NCI-H146 treated with DMSO at 0.1 percent for 48 hours (cell line): ENCODE data around the gene REXO4.

ENCODE experiments used
- DNase-seq: peaks from one replicate; lab custom pipeline; 2025; ENCODE audit not compliant: unreplicated experiment; lab: John Stamatoyannopoulos, UW

The REXO4 gene, protein sequence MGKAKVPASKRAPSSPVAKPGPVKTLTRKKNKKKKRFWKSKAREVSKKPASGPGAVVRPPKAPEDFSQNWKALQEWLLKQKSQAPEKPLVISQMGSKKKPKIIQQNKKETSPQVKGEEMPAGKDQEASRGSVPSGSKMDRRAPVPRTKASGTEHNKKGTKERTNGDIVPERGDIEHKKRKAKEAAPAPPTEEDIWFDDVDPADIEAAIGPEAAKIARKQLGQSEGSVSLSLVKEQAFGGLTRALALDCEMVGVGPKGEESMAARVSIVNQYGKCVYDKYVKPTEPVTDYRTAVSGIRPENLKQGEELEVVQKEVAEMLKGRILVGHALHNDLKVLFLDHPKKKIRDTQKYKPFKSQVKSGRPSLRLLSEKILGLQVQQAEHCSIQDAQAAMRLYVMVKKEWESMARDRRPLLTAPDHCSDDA

DNA sequence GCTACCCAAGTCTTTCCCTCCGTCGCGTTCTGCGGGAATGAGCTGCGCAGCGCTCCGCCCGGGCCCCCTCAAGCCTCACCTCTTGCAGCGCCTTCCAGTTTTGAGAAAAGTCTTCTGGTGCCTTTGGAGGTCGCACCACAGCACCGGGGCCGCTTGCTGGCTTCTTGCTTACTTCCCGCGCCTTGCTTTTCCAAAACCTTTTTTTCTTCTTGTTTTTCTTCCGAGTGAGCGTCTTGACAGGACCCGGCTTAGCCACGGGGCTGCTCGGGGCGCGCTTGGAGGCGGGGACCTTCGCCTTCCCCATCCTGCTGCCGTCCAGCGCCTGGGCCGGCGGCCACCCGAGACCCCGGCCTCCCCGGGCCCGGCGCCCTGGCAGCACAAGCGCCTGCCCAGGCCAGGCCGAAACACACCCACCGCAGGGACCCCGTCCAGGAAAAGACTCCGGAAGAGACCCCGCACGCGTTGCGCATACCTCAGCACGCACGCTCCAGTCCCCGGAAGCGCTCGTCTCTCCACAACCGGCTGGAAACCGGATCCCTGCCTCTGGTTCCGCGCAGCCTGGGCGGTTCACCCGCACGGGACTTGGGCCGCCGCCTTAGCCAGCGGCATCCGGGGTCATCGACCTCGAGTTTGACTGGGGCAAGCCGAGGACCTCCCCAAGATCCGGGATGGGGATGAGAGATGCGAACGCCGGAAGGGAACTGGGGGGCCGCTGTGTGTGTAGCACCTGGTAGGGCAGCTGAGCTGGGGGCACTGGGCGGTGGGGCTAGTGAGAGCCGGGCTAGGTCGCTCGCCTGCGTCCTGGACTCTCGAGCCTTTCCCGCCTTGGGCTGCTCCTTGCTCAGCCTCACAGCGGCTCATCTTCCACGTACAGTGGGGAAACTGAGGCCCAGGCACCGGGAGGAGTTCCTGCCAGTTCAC lies at the start of gene REXO4:
REXO4 (minus strand) TSS at position 470 of the 921 bp plus-strand sequence; CDS start at position 304, 166 bp downstream.
- peak; percentile 35 for DNase-seq

DNA sequence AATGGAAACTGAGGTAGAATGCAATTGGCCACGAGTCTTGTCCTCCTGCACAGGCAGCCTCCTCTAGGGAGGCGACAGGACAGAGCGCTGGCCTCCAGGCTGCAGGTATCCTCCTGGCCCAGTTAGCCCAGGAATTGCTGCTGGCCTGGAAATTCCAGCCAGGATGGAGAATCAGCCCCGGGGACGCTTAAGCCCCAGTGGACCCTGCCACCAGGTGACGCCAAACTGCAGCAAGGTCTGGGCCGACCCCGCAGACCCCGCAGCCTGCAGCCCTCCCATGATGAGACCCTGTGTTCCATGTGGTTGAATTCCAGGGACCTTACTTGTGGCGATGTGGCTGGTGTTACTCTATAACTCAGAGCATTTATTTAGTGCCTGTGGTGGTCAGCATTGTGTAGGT lies 49.3 kb upstream of the REXO4 start:
- no peak for DNase-seq

DNA sequence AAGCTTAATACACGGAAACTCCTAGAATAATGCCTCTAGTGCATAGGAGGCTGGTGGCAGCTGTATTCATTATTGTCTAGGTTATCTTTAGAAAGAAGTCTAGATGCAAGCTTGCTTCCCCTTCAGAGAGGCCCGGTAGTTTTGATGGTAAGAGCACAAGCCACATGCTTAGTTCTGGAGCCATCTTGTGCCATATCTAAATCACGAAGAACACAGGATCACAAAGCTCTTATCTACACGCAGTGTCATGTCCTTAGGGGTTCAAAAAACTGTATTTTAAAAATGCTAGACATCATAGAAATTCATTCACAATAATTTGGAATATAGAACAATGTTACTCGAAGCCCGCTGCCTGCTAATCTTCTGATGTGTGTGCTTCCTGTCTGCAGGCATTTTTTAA lies 48.2 kb upstream of the REXO4 start:
- no peak for DNase-seq

- no peak for DNase-seq
These were observed 46.8 kb upstream of the REXO4 start for GRCh38 chr9:133464638-133465037.

GRCh38 chr9:133463864-133464615 lies 46.2 kb upstream of the REXO4 start:
- no peak for DNase-seq

GRCh38 chr9:133463234-133463863 lies 45.5 kb upstream of the REXO4 start:
- no peak for DNase-seq

DNA sequence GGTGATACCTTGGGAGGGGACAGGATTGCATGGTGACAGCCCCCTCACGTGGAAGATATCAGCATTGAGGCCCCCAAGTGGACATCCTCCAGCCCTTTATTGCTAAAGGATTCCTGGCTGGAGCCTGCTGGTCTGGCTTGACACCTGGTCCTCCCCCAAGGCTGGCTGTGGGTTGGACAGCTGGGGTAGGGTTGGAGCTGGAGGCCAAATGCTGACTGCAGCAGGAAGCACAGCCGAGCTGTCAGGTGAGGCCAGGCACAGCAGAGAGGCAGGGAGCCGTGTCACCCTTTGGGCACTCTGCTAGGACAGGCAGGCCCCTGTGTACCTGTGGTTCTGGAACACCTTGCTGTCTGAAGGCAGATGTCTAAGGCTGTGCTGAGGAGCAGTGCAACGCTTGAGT lies 44.2 kb upstream of the REXO4 start:
- DNase-seq = no peak

DNA sequence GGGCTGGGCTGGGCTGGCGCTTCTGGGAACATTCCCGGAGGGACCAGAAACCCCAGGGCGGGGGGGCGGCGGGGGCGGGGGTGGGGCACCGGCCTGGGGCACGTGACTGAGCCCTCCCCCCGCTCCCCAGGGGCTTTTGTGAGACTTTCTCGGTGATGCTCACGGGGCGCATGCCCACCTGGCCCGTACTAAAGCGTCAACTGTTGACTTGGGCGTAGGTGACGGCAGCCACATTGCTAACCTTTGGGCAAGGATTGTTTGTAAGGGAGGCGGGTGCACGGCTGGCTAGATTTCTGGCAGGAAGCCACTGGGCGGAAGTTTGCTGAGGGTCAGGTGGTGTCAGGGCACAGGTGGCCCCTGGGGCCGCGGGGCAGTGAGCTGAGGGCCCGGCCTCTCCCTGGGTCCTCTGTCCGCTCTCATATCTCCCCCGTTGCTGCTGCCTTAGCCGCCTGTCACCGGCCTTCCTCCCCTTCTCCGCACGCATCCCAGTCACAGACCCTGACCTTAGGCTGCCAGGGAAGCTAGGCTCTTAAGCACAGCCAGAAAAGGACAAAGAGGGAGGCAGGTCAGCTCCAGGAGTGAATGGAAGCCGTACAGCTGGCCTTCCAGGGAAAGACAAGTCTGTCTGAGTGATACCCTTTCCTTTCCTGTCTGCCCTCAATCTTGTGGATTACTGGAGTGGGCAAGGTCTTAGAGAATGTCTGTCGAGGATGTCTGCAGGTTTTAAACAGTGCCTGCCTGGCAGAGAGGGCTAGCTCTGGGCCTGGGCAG lies 42.8 kb upstream of the REXO4 start:
- peak; percentile 62 for DNase-seq

GRCh38 chr9:133459476-133460404 lies 41.9 kb upstream of the REXO4 start, which contains the start of gene CACFD1:
CACFD1 (plus strand) TSS chr9:133459978; CDS start chr9:133460067, 89 bp downstream.
- DNase-seq = peak; percentile 87

GRCh38 chr9:133458643-133459312 lies 41.0 kb upstream of the REXO4 start:
- peak; percentile 5 for DNase-seq

- no peak for DNase-seq
These were observed 39.9 kb upstream of the REXO4 start for GRCh38 chr9:133457748-133458147.

- DNase-seq = no peak
These were observed 39.4 kb upstream of the REXO4 start for GRCh38 chr9:133457233-133457632.

DNA sequence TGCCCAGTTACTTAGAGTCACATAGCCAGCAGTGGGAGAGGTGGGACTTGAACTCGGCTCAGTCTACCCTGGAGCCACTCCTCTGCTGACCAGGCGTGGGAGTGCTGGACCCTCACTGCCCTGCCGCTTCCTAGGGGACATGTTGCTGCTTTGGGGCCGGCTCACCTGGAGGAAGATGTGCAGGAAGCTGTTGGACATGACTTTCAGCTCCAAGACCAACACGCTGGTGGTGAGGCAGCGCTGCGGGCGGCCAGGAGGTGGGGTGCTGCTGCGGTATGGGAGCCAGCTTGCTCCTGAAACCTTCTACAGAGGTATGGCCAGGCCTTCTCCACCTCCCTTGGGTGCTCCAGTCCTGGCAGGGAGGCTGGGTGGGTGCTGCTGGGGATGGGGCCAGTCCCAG lies 38.6 kb upstream of the REXO4 start:
- no peak for DNase-seq

DNA sequence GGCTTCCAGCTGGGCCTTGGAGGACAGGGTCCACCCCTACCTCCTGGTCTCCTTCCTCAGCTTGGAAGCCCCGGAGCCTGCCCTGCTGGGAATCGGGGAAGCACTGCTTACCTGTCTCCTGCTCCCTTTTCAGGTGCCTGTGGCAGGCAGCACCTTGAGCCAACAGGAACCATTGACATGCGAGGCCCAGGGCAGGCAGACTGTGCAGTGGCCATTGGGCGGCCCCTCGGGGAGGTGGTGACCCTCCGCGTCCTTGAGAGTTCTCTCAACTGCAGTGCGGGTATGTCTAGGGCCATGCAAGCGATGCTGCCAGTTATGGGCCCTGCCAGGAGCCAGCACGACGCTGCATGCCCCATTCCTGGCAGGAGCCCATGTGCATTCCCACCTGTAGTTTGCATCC lies 38.1 kb upstream of the REXO4 start:
- no peak for DNase-seq

DNA sequence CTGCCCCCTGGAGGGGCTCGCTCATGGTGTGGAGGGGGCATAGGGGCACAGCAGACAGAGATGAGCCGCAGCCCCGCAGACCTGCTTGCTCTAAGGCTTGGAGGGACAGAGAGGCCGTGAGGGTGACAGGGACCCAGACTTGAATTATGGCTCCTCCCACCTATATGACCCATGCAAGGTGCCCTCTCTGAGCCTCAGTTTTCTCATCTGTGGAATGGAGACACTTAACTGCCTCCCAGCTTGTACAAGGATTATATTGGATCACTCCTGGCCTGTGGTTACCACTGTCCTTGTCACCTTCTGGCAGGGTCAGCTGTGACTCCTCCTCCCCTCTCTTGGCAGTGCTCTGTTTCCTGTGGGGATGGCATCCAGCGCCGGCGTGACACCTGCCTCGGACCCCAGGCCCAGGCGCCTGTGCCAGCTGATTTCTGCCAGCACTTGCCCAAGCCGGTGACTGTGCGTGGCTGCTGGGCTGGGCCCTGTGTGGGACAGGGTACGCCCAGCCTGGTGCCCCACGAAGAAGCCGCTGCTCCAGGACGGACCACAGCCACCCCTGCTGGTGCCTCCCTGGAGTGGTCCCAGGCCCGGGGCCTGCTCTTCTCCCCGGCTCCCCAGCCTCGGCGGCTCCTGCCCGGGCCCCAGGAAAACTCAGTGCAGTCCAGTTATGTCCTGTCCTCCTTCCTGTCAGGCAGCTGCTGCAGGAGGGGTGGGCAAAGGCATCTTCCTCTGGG lies 37.3 kb upstream of the REXO4 start:
- no peak for DNase-seq

DNA sequence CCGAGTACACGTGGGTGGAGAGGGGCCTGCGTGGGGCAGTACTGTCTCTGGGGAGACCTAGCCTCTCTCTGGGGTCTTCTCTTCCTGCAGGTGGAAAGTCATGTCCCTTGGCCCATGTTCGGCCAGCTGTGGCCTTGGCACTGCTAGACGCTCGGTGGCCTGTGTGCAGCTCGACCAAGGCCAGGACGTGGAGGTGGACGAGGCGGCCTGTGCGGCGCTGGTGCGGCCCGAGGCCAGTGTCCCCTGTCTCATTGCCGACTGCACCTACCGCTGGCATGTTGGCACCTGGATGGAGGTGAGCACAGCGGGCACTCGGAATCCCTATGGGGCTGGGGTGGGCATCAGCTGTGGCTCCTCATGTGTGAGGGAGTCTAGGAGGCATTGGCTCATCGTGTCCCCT lies 36.5 kb upstream of the REXO4 start:
- no peak for DNase-seq

GRCh38 chr9:133453651-133454050 lies 35.8 kb upstream of the REXO4 start:
- no peak for DNase-seq

DNA sequence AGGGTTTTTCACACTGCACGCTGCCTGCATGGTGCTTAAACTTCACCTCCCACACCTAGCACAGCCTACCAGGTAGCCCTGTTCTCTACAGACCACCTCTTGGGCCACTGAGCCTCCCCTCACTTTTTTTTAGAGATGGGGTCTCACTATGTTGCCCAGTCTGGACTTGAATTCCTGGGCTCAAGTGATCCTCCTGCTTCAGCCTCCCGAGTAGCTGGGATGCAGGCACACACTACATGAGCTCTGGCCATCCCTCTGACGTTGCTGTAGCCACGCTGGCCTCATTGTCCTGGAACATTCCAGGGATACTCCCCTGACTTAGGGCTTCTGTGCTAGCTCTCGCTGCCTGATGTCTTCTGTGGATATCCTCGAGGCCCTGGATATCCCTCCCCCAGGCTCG lies 34.8 kb upstream of the REXO4 start:
- DNase-seq = no peak
